SU-DHL-6 (cell line): Measurements from ENCODE around the gene VAMP4.

Experiments
- H2AFZ ChIP-seq: fragments of 200-600 bp; sonication (generic); 2 replicates; pipeline ENCODE4 v1.6.1; 2014; ENCODE audit warnings: low read depth, mild to moderate bottlenecking, moderate library complexity, mixed read lengths, antibody characterized with exemption, low read length; ENCODE audit not compliant: severe bottlenecking
- H3F3A ChIP-seq: fragments of 200-600 bp; shearing (Covaris generic); 2 replicates; pipeline ENCODE4 v1.6.0; 2016; ENCODE audit warnings: antibody characterized with exemption, mild to moderate bottlenecking; ENCODE audit not compliant: insufficient read depth
- H3K27ac ChIP-seq: fragments of 200-600 bp; sonication (generic); 2 replicates; pipeline ENCODE4 v1.5.1; 2016; ENCODE audit warnings: low read depth, mild to moderate bottlenecking, low read length, moderate library complexity, mixed read lengths
- H3K27me3 ChIP-seq: fragments of 200-600 bp; sonication (generic), shearing (Covaris generic); 2 replicates; pipeline ENCODE4 v1.6.0; 2014; ENCODE audit warnings: mild to moderate bottlenecking, low read length
- H3K36me3 ChIP-seq: fragments of 200-600 bp; sonication (generic); 2 replicates; pipeline ENCODE4 v1.6.1; 2014; ENCODE audit warnings: mild to moderate bottlenecking, low read length, mixed read lengths
- H3K4me2 ChIP-seq: fragments of 300-600, 200-600 bp; shearing (Covaris generic), sonication (generic); 2 replicates; pipeline ENCODE4 v1.6.0; 2014; ENCODE audit warnings: low read length, low read depth, mild to moderate bottlenecking; ENCODE audit not compliant: poor library complexity, severe bottlenecking
- H3K4me3 ChIP-seq: fragments of 200-600 bp; sonication (generic); 2 replicates; pipeline ENCODE4 v1.5.1; 2014; ENCODE audit warnings: antibody characterized with exemption, low read length, mild to moderate bottlenecking, mixed read lengths; ENCODE audit not compliant: insufficient read depth, poor library complexity, severe bottlenecking
- H3K79me2 ChIP-seq: fragments of 200-600 bp; sonication (generic); 2 replicates; pipeline ENCODE4 v1.6.1; 2014; ENCODE audit warnings: mild to moderate bottlenecking, low read length, moderate library complexity; ENCODE audit not compliant: insufficient read depth
- H3K9ac ChIP-seq: fragments of 200-600 bp; sonication (generic); 2 replicates; pipeline ENCODE4 v1.7.0; 2014; ENCODE audit warnings: mild to moderate bottlenecking, low read length
- H3K9me2 ChIP-seq: fragments of 200-600 bp; sonication (generic); replicated peaks from 2 replicates; pipeline ENCODE4 v1.6.1; 2014; ENCODE audit warnings: low read length; ENCODE audit not compliant: insufficient read depth
- H3K9me3 ChIP-seq: fragments of 200-600 bp; sonication (generic); 2 replicates; pipeline ENCODE4 v1.6.1; 2014; ENCODE audit warnings: low read length, mixed read lengths; ENCODE audit not compliant: insufficient read depth
- H4K20me1 ChIP-seq: fragments of 200-600 bp; sonication (generic); 2 replicates; pipeline ENCODE4 v1.6.1; 2014; ENCODE audit warnings: low read depth, mild to moderate bottlenecking, antibody characterized with exemption, low read length, moderate library complexity, mixed read lengths
- CTCF ChIP-seq: fragments of 200-600 bp; sonication (generic); IDR thresholded peaks from one replicate; pipeline ENCODE4 v1.5.1; 2017; ENCODE audit warnings: antibody characterized with exemption, mild to moderate bottlenecking, low read length, moderate library complexity; ENCODE audit not compliant: insufficient read depth, poor library complexity, severe bottlenecking
- EZH2phosphoT487 ChIP-seq: fragments of 200-600 bp; sonication (generic), shearing (Covaris generic); conservative IDR thresholded peaks from 2 replicates; pipeline ENCODE4 v1.6.1; 2018; ENCODE audit warnings: mild to moderate bottlenecking, antibody characterized with exemption, low read length, moderate library complexity, mixed read lengths

Gene VAMP4

GRCh38 chr1:171787686-171788480 lies 46.0 kb upstream of the VAMP4 start:
- Histone ChIP-seq H3K9ac (no peak overlapping the region), H3K9me2 (no peaks in the 10 kb centered on the region), H3K9me3 (no peaks in the 10 kb centered on the region), H3K4me2 (no peak overlapping the region), H3K36me3 (peaks cover 13% of the 10 kb centered on the region), H3F3A (no peaks in the 10 kb centered on the region), H3K27me3 (no peaks in the 10 kb centered on the region), H2AFZ (no peak overlapping the region), H4K20me1 (no peaks in the 10 kb centered on the region), H3K27ac (no peak overlapping the region), H3K79me2 (peaks cover 28% of the 10 kb centered on the region), H3K4me3 (no peak overlapping the region)
- TF ChIP-seq EZH2phosphoT487 (no peak), CTCF (no peak)

- Histone ChIP-seq H3K9me2 (no peaks in the 10 kb centered on the region), H3K27ac (no peak overlapping the region), H2AFZ (no peak overlapping the region), H3K4me3 (no peak overlapping the region), H3K4me2 (no peak overlapping the region), H3K9me3 (no peaks in the 10 kb centered on the region), H4K20me1 (no peaks in the 10 kb centered on the region), H3K9ac (no peak overlapping the region), H3K79me2 (peaks cover 42% of the 10 kb centered on the region), H3F3A (no peaks in the 10 kb centered on the region), H3K27me3 (no peaks in the 10 kb centered on the region), H3K36me3 (peaks cover 13% of the 10 kb centered on the region)
- TF ChIP-seq CTCF (no peak), EZH2phosphoT487 (no peak)
These were observed 44.7 kb upstream of the VAMP4 start for GRCh38 chr1:171786534-171786933.

- Histone ChIP-seq H3K9ac (no peak overlapping the region), H3K27ac (no peak overlapping the region), H3K79me2 (peaks cover 42% of the 10 kb centered on the region), H3K4me2 (no peak overlapping the region), H2AFZ (no peak overlapping the region), H3K9me3 (no peaks in the 10 kb centered on the region), H3F3A (peaks cover 3% of the 10 kb centered on the region), H3K9me2 (no peaks in the 10 kb centered on the region), H3K36me3 (peaks cover 13% of the 10 kb centered on the region), H4K20me1 (no peaks in the 10 kb centered on the region), H3K27me3 (no peaks in the 10 kb centered on the region), H3K4me3 (no peak overlapping the region)
- TF ChIP-seq EZH2phosphoT487 (no peak), CTCF (no peak)
These were observed 43.9 kb upstream of the VAMP4 start for GRCh38 chr1:171785766-171786165.
